Measurements from ENCODE around the gene LRRC10. TPM values are rescaled to one million over a fixed set of nuclear protein-coding genes. Genes with fewer than 3 reads are reported as not detected.
A peak's percentile ranks its signal among the peaks of the same experiment; 100 is the strongest.

The LRRC10 gene
- total and polyA plus RNA-seq, 8 donors: 0.09 to 0.14 TPM; not detected in 6

GRCh38 chr12:69655616-69656340 lies 45.1 kb upstream of the LRRC10 start:
- no peaks in the 10 kb centered on the region for H3K9me3 ChIP-seq
- intact Hi-C loops (cut with DNase I): no loop called here
- ATAC-seq: peak; percentile 90
- peak in 2 of 4 donors; percentile 10 to 27 for DNase-seq
- H3K4me3 ChIP-seq: no peak overlapping the region
- H3K27me3 ChIP-seq: no peaks in the 10 kb centered on the region
- H3K4me1 ChIP-seq: no peaks in the 10 kb centered on the region
- no peaks in the 10 kb centered on the region for H3K36me3 ChIP-seq
- TF ChIP-seq CTCF (IDR thresholded peaks at IDR 0.05): no peak
- peak overlapping the region in 1 of 2 donors; percentile 37 for H3K27ac ChIP-seq

DNA sequence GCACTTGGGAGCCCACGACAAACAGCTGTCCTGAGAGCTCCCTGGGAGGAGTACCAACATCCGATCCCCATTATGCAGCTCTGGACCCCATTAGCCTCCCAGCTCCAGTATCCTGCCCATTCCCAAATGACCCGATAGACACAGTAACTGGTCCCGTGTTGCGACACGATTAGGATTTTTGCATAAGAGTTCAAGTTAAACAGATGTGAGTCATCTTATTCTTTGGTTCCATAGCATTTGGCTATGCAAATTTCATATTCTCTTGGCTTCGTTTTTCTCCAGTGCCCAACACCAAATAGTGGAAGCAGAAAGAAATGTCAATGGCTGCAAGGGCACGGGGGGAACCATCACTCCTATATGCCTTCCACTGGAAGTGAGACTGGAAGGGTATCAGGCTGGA lies 43.0 kb upstream of the LRRC10 start:
- no peak for DNase-seq
- Histone ChIP-seq H3K4me1 (no peaks in the 10 kb centered on the region), H3K4me3 (no peak overlapping the region), H3K27ac (no peak overlapping the region), H3K27me3 (no peaks in the 10 kb centered on the region), H3K36me3 (no peaks in the 10 kb centered on the region), H3K9me3 (no peaks in the 10 kb centered on the region)
- ATAC-seq: no peak
- no peak for TF ChIP-seq CTCF (IDR thresholded peaks at IDR 0.05)
- intact Hi-C loops (cut with DNase I): no loop called here

DNA sequence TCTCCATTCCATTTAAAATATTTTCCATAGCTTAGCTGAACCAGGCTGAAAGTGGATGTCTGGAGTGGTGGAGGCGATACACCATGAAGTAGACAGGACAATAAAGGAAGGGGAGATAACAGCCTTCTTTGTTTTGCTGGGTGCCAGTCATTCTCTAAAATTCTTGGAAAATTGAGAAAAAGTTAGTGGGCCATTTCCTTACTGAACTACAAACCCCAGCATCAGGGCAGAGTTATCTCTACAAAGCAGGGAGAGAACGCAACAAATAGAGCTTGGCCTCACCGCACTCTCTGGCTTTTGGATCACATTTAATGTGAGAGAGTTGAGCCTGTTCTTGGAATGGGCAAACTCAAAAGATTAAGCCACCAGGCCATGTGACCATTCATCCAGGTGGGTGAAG lies 41.2 kb upstream of the LRRC10 start:
- H3K36me3 ChIP-seq: no peaks in the 10 kb centered on the region
- no peak for TF ChIP-seq CTCF (IDR thresholded peaks at IDR 0.05)
- H3K4me3 ChIP-seq: no peak overlapping the region
- DNase-seq: no peak
- no peak overlapping the region for H3K27ac ChIP-seq
- no peaks in the 10 kb centered on the region for H3K4me1 ChIP-seq
- H3K27me3 ChIP-seq: no peaks in the 10 kb centered on the region
- H3K9me3 ChIP-seq: no peaks in the 10 kb centered on the region
- intact Hi-C loops (cut with DNase I): no loop called here
- ATAC-seq: no peak

GRCh38 chr12:69649529-69649928 lies 38.8 kb upstream of the LRRC10 start:
- H3K4me3 ChIP-seq: no peak overlapping the region
- no peak for TF ChIP-seq CTCF (IDR thresholded peaks at IDR 0.05)
- ATAC-seq (no peak), DNase-seq (no peak)
- no peaks in the 10 kb centered on the region for H3K27me3 ChIP-seq
- H3K4me1 ChIP-seq: no peaks in the 10 kb centered on the region
- intact Hi-C loops (cut with DNase I): no loop called here
- no peak overlapping the region for H3K27ac ChIP-seq
- no peaks in the 10 kb centered on the region for H3K36me3 ChIP-seq
- no peaks in the 10 kb centered on the region for H3K9me3 ChIP-seq

GRCh38 chr12:69648476-69648875 lies 37.8 kb upstream of the LRRC10 start:
- ATAC-seq: no peak
- DNase-seq: no peak
- Histone ChIP-seq H3K36me3 (no peaks in the 10 kb centered on the region), H3K9me3 (no peaks in the 10 kb centered on the region), H3K4me3 (no peak overlapping the region), H3K27me3 (no peaks in the 10 kb centered on the region), H3K27ac (no peak overlapping the region), H3K4me1 (no peaks in the 10 kb centered on the region)
- TF ChIP-seq CTCF (IDR thresholded peaks at IDR 0.05): no peak
- intact Hi-C loops (cut with DNase I): no loop called here
